Left ventricle myocardium inferior (tissue), 1 donor: ENCODE data around the gene GPX5. TPM values are rescaled to one million over a fixed set of nuclear protein-coding genes. Genes with fewer than 3 reads are reported as not detected.
"Not testable (repeated sequence)": the region's sequence is repeated elsewhere in the genome, so short reads cannot be mapped to it uniquely, and the experiment has no call there.

Experiments
- DNase-seq: peaks from one replicate; pipeline ENCODE4 v3.0.0-alpha.2; 2020
- H3K27ac ChIP-seq: fragments of 200-600 bp; replicated peaks from 2 replicates; pipeline ENCODE4 v1.8.0; 2021
- H3K27me3 ChIP-seq: fragments of 200-600 bp; 2 replicates; pipeline ENCODE4 v1.8.0; 2021; ENCODE audit warnings: low read depth
- H3K36me3 ChIP-seq: fragments of 200-600 bp; 2 replicates; pipeline ENCODE4 v1.8.0; 2021
- H3K4me1 ChIP-seq: fragments of 200-600 bp; 2 replicates; pipeline ENCODE4 v1.8.0; 2021
- H3K4me3 ChIP-seq: fragments of 200-600 bp; 2 replicates; pipeline ENCODE4 v1.8.0; 2021; ENCODE audit warnings: mild to moderate bottlenecking, moderate library complexity
- H3K9me3 ChIP-seq: fragments of 200-600 bp; replicated peaks from 2 replicates; pipeline ENCODE4 v1.8.0; 2021
- intact Hi-C: fragments of 100-400 bp; cut with micrococcal nuclease; formaldehyde crosslinking; loops from one replicate; pipeline ENCODE4 v1.11.0; 2022
- total RNA-seq: library from RNA; stranded (reverse); fragmentation: NEBNext Ultra II Directional; extraction: Animal tissue kit (Norgen Biotek cat#: 25700); gene quantifications from one replicate; pipeline ENCODE4 v1.2.1, GENCODE V29; 2021
- TF ChIP-seq, protein P1 (sequence below): fragments of 200-600 bp; IDR thresholded peaks from 2 replicates; pipeline ENCODE4 v1.8.0; 2021; ENCODE audit warnings: antibody characterized with exemption, mild to moderate bottlenecking, borderline replicate concordance
- donor health status: DM: no; HTN: yes; CAD: no; lungs with severe emphysema.

GPX5 gene
- total RNA-seq, 1 donor from 2014 or later, result not detected

GRCh38 chr6:28496099-28496779 is 29.4 kb upstream of the GPX5 start:
- DNase-seq, result no peak
- H3K9me3 ChIP-seq, result no peaks in the 10 kb centered on the region
- H3K4me1 ChIP-seq, result no peaks in the 10 kb centered on the region
- H3K36me3 ChIP-seq, result no peaks in the 10 kb centered on the region
- no peak overlapping the region for H3K27ac ChIP-seq
- H3K27me3 ChIP-seq, result peaks cover 67% of the 10 kb centered on the region
- intact Hi-C loops, result no loop called here
- no peak overlapping the region for H3K4me3 ChIP-seq
- TF ChIP-seq, protein P1, sequence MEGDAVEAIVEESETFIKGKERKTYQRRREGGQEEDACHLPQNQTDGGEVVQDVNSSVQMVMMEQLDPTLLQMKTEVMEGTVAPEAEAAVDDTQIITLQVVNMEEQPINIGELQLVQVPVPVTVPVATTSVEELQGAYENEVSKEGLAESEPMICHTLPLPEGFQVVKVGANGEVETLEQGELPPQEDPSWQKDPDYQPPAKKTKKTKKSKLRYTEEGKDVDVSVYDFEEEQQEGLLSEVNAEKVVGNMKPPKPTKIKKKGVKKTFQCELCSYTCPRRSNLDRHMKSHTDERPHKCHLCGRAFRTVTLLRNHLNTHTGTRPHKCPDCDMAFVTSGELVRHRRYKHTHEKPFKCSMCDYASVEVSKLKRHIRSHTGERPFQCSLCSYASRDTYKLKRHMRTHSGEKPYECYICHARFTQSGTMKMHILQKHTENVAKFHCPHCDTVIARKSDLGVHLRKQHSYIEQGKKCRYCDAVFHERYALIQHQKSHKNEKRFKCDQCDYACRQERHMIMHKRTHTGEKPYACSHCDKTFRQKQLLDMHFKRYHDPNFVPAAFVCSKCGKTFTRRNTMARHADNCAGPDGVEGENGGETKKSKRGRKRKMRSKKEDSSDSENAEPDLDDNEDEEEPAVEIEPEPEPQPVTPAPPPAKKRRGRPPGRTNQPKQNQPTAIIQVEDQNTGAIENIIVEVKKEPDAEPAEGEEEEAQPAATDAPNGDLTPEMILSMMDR, result no peak

DNA sequence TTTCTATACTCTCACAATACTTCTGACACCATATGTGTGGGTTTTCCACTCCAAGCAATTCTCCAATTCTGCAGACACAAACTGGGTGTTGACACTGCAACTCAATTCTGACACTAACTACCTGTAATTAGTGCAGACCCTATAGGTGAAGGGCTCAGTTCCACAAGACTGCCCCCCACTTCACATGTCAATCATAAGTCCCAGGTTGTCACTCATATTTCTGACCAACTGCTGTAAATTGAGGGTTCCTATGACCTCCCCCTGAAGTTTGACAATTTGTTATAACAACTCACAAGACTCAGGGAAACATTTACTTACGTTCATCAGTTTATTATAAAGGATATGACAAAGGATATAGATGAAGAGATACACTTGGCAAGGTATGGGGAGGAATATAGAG is 28.4 kb upstream of the GPX5 start:
- TF ChIP-seq, protein P1, result no peak
- intact Hi-C loops, result no loop called here
- H3K27me3 ChIP-seq, result peaks cover 58% of the 10 kb centered on the region

GRCh38 chr6:28497893-28498292 is 27.8 kb upstream of the GPX5 start:
- Histone ChIP-seq H3K9me3 (no peaks in the 10 kb centered on the region), H3K27me3 (peaks cover 55% of the 10 kb centered on the region), H3K4me3 (no peak overlapping the region), H3K4me1 (no peaks in the 10 kb centered on the region), H3K36me3 (no peaks in the 10 kb centered on the region), H3K27ac (no peak overlapping the region)
- DNase-seq, result no peak
- TF ChIP-seq, protein P1, result no peak
- intact Hi-C loops, result no loop called here

More for the DNA sequence above, 28.4 kb upstream of the GPX5 start:
- no peak overlapping the region for H3K4me3 ChIP-seq
- no peaks in the 10 kb centered on the region for H3K9me3 ChIP-seq
- DNase-seq, result no peak
- H3K36me3 ChIP-seq, result no peaks in the 10 kb centered on the region
- no peak overlapping the region for H3K27ac ChIP-seq
- H3K4me1 ChIP-seq, result no peaks in the 10 kb centered on the region

DNA sequence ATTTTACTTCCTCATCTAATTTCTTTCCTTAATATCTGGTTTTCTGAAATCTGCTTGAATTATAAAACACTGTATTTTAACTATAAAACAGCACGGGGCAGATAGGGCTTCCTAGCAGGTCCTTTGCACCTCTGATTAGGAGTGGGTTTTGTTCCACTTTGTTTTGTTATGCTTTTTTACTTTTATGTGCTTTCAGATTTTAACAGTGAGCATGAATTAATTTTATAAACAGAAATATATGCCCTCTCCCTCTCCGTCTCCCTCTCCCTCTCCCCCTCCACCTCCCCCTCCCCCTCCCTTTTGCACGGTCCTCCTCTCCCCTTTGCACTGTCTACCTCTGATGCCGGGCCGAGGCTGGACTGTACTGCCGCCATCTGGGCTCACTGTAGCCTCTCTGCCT is 24.4 kb upstream of the GPX5 start:
- TF ChIP-seq, protein P1, result no peak
- no peaks in the 10 kb centered on the region for H3K9me3 ChIP-seq
- no peak for DNase-seq
- H3K27me3 ChIP-seq, result peaks cover 48% of the 10 kb centered on the region
- H3K4me3 ChIP-seq, result no peak overlapping the region
- no peaks in the 10 kb centered on the region for H3K36me3 ChIP-seq
- no peaks in the 10 kb centered on the region for H3K4me1 ChIP-seq
- intact Hi-C loops, result no loop called here
- H3K27ac ChIP-seq, result no peak overlapping the region

GRCh38 chr6:28502136-28502535 is 23.5 kb upstream of the GPX5 start:
- H3K36me3 ChIP-seq, H3K9me3 ChIP-seq, DNase-seq, intact Hi-C loops, H3K4me3 ChIP-seq, H3K4me1 ChIP-seq, H3K27ac ChIP-seq: not testable (repeated sequence)
- H3K27me3 ChIP-seq, result peaks cover 44% of the 10 kb centered on the region

GRCh38 chr6:28502709-28503305 is 22.9 kb upstream of the GPX5 start:
- DNase-seq, H3K4me1 ChIP-seq, H3K36me3 ChIP-seq, intact Hi-C loops, H3K4me3 ChIP-seq, H3K27ac ChIP-seq, H3K9me3 ChIP-seq: not testable (repeated sequence)
- H3K27me3 ChIP-seq, result peaks cover 51% of the 10 kb centered on the region
